Mononuclear cell (primary cell): ENCODE results near the gene PGM5. TPM values are rescaled to one million over a fixed set of nuclear protein-coding genes. Genes with fewer than 3 reads are reported as not detected.
A peak's percentile ranks its signal among the peaks of the same experiment; 100 is the strongest.

Experiments used
- H3K27me3 ChIP-seq: 2 replicates; pipeline ENCODE4 v1.6.0; 2011; ENCODE audit warnings: low read length, control low read depth; ENCODE audit not compliant: insufficient read depth
- H3K4me1 ChIP-seq: 2 replicates; pipeline ENCODE4 v1.5.1; 2011; ENCODE audit warnings: mild to moderate bottlenecking, low read length, control low read depth; ENCODE audit not compliant: insufficient read depth
- H3K4me3 ChIP-seq: 2 replicates; pipeline ENCODE4 v1.5.1; 2011; ENCODE audit warnings: mild to moderate bottlenecking, low read length, moderate library complexity
- H3K9me3 ChIP-seq: 2 replicates; pipeline ENCODE4 v1.5.1; 2011; ENCODE audit warnings: low read depth, mild to moderate bottlenecking, control low read depth, low read length
- total RNA-seq: library from RNA; depleted of rRNA; stranded (reverse); fragments of >200 nt; gene quantifications from one replicate; pipeline ENCODE4 v1.2.3, GENCODE V29; 2012

Gene PGM5
- total RNA-seq, 1 donor = 0.21 TPM

DNA sequence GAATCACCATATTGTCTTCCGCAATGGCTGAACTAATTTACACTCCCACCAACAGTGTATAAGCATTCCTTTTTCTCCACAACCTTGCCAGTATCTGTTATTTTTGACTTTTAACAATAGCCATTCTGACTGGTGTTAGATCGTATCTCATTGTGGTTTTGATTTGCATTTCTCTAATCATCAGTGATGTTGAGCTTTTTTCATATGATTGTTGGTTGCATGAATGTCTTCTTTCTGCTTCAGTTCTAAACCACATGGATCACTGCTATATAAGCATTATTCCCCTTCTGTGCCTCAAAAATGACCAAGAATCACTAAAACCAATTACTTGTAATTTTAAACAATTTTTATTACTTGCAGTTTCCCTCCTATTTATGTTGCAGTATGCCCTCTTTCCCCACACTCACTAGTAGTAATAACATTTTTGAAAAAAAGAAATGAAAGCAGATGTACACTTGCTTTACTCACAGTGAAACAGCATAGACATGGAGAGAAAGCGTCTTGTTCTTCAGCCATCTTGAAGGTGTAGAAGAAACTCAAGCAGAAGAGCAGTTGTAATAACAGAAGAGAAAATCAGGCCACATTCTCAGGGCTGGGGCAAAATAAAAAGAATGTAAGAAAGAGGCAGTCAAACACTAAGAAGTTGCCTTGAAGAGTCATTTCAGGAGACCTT is 188.8 kb downstream of the PGM5 start:
- H3K27me3 ChIP-seq = no peaks in the 10 kb centered on the region
- peaks cover 42% of the 10 kb centered on the region for H3K4me1 ChIP-seq
- H3K4me3 ChIP-seq = no peak overlapping the region
- H3K9me3 ChIP-seq = no peaks in the 10 kb centered on the region

DNA sequence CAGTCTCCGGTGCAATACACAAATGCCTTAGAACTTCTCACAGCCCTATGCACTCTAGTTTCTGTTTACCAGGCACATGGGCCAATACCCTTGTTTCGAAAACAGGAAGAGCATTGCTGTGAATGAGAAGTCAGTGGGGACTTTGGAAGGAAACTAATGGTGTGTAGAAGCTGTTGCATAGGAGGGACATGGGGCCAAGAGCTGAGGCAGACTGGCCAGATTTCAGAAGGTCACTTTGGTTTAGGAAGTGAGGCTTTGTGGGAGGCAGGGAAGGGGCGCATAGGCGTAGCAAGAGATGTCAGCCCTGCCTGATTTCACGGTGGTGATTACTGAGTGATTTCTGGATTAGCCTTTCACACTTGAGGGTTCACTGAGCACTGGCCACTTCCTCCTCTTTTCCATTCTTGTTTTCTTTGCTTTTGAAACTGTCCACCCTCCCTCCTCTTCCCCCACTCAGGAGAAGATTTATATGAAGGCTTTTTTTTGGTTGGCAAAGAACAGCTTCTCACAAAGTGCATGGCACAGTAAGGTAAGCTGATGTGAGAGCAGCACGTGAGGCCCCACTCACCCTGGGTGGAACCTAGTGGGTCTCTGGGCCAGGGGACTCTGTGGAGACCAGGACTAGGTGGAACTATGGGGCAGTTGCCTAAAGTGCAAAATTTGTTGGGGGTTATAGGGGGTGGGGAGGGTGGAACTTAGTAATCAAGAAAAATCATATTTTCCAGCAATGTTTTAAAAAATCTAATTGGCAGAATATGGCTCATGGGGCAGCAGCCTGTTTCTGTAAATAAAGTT is 190.4 kb downstream of the PGM5 start:
- Histone ChIP-seq H3K27me3 (no peaks in the 10 kb centered on the region), H3K4me1 (peaks cover 49% of the 10 kb centered on the region), H3K4me3 (peak overlapping the region; percentile 1)

DNA sequence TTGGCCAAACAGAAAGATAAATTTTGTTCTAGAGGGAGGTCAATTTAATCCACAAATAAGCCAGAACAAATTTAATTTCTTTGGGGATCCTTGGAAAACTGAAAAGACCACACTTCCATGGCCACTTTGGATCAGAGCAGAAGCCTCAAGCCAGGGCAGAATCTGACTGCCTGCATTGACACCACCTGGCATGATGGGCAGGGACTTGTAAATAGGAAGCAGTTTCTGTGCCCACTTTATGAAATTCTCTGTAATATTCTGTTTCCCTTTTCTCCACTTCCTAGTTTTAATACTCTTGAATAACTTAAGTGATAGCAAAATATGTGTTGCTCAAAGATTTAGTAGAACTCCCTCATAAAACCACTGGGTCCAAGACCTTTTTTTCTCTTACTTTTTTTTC is 191.0 kb downstream of the PGM5 start:
- peaks cover 52% of the 10 kb centered on the region for H3K4me1 ChIP-seq
- no peaks in the 10 kb centered on the region for H3K27me3 ChIP-seq
- no peak overlapping the region for H3K4me3 ChIP-seq
- no peaks in the 10 kb centered on the region for H3K9me3 ChIP-seq

More for the DNA sequence above, 190.4 kb downstream of the PGM5 start:
- H3K9me3 ChIP-seq = no peaks in the 10 kb centered on the region

DNA sequence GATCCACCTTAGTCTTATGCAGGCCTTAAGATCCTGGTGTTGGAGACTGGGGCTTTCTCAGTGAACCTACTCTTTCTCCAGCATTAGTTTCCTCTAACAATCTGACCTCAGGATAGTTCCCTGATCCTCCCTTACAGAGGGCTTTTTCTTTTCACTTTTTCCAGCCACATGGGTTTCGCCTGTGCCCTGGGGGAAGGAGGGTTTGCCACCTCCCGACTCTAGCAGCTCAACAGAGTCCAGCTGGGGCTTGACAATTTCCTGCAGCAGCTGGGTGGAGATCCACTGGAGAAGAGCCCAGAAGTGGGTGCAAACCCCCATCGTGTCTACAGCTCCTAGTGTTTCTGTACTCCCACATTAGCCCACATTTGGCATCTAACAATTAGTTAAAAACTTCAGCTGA is 191.8 kb downstream of the PGM5 start:
- Histone ChIP-seq H3K4me1 (peaks cover 52% of the 10 kb centered on the region), H3K9me3 (no peaks in the 10 kb centered on the region), H3K27me3 (no peaks in the 10 kb centered on the region), H3K4me3 (no peak overlapping the region)

DNA sequence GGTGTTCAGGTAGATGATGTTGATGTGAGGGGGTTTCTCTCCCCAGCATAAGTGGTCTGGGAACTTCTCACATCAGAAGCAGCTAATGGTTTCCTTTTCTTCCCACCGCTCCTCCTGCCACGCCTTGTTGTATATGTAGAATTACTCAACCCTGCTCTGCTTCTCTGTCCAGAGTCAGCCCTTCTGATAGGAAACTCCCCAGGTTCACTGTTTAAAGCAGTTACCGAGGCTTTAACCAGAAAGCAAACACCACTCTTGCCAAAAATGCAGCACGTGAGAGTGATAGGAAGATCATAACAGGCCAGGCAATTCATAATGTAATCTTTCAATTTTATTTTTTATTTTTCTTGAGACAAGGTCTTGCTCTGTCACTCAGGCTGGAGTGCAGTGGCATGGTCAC is 194.8 kb downstream of the PGM5 start:
- Histone ChIP-seq H3K4me1 (peaks cover 51% of the 10 kb centered on the region), H3K4me3 (no peak overlapping the region), H3K9me3 (no peaks in the 10 kb centered on the region), H3K27me3 (no peaks in the 10 kb centered on the region)

DNA sequence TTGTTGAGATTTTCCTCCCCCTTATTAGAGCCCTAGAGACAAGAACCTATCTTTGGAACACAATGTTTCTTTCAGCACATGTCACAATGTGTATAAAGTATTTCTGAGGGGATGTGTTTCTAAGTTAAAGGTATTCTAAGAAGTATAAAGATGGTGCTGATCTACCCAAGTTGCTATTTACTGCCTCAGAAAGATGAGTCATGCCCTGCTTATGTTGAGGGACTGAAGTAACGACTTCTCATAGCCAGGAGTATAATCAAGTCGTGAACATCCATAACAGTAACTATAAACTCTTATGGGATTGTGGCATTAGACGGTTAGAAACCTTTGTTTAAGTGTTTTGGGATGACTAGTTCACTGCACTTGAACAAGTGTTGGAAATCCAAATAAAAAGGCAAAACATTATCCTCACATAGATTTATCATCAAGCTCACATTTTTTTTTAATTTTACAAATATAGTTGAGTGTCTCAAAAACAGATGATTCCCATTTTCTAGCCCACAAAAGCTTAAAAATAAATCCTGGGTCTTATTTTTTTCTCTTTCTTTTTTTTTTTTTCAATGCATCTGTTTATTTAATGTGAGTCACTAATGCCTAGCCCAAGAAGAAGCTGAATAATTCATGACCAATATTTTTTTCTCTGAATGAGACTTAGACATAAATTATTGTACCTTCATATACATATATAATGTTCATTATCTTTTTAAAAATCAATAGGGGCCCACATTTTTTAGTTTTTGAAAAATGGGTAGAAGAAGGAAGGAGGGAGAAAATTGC is 196.5 kb downstream of the PGM5 start:
- Histone ChIP-seq H3K27me3 (no peaks in the 10 kb centered on the region), H3K9me3 (no peaks in the 10 kb centered on the region), H3K4me1 (peaks cover 48% of the 10 kb centered on the region), H3K4me3 (no peak overlapping the region)

DNA sequence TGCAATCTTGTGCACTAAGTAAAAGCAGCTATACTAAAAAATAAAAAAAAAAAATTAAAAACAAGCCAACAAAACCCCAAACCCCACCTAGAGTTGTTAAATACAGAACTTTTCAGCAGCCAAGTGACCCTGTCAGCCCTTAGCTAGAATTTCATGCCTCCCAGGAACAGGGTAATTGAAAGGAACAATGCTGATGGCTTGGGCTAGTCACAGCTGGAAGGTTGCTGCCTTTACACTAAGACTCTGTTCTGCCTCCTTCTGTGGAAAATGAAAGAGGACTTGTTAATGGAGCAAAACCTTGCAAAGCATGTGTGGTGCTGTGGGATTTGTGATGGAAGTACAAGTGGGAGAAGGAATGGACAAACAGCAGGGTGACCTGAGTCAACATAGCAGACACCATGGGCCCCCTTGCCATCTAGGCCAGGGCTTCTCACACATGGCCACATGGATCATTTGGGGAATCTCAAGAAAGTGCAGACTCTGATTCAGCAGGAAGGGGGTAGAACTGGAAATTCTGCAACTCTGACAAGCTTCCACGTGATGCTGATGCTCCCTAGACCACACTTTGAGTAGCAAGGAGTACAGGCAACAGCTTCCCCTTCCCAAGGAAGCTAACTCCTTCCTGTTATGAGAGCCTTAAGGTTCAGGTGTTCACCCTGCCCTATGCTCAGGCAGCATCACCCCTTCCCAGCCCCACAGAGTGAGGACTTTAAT is 199.2 kb downstream of the PGM5 start:
- no peak overlapping the region for H3K4me3 ChIP-seq
- no peaks in the 10 kb centered on the region for H3K9me3 ChIP-seq
- H3K27me3 ChIP-seq = no peaks in the 10 kb centered on the region
- H3K4me1 ChIP-seq = peaks cover 65% of the 10 kb centered on the region

DNA sequence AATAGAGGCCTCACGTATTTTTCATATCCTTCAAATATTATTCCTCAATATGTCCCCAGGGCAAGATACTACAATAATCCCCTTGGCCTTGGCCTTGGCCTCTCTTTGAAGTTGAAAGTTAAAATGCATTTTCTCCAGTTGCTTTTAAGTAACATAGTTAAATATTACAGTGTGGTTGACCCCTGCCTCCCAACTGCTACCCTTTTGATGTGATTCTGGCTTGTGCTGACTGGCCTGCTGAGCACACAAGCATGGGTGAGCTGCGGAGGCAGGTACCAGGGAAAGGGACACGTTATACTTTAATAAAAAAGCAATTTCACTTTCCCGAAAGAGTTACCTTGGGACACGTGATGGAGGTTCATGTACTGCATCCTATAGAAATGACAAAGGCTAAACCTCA is 202.1 kb downstream of the PGM5 start:
- no peaks in the 10 kb centered on the region for H3K9me3 ChIP-seq
- H3K4me1 ChIP-seq = peaks cover 78% of the 10 kb centered on the region
- no peaks in the 10 kb centered on the region for H3K27me3 ChIP-seq
- no peak overlapping the region for H3K4me3 ChIP-seq

DNA sequence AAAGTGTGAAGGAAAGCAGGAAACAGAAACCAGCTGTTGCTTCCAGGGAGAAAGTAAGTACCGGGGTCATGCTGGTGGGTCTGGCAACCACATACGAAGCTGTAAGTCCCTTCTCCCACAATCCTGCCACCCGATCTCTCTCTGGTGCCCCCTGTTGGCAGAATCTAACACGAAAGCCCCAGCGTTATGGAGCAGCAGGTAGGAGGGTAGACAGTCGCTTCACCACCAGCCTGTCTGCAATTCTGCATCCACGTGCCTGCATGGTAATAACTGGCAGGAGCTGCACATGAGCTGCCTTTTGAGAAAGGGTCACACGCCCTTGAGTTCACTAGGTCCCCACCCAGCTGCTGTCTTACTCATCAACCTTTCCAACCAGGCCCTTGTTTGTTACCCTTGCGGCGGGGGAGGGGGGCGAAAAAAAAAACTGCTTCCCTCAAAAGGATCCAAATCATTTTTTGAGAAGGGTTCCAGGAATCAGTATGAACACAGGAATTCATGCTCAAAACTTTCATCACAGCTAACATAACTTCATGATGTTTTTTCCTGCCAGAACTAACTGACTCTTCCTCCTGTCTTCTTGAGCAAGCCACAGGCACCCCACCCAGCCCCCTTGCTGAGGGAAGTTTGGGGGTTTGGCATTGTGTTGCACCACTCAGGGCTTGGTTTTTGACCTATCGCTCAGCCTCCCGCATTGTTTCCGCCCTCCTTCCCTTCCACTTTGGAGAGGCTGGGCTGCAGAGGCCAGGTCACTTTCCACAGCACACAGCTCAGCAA is 203.8 kb downstream of the PGM5 start:
- no peak overlapping the region for H3K4me3 ChIP-seq
- H3K4me1 ChIP-seq = peaks cover 95% of the 10 kb centered on the region

DNA sequence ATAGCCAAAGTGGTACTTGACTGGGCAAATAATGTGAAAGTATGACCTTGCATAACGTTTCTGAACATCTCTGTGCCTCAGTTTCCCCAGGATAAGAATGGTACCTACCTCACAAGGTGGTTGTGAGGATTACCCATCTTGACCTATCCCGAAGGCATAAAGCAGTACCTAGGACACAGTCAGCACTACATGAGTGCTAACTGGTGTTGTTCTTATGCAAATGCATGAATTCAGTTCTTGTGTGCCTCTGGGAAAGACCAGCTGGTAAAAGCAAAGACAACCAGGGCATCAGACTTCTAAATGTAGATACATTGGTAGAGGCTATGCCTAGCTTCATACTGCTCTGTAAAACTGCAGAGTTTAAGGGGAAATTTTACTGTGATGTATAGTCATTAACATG is 206.1 kb downstream of the PGM5 start:
- no peaks in the 10 kb centered on the region for H3K9me3 ChIP-seq
- H3K4me3 ChIP-seq = no peak overlapping the region
- no peaks in the 10 kb centered on the region for H3K27me3 ChIP-seq
- peaks cover 83% of the 10 kb centered on the region for H3K4me1 ChIP-seq

More for the DNA sequence above, 203.8 kb downstream of the PGM5 start:
- H3K27me3 ChIP-seq = no peaks in the 10 kb centered on the region
- H3K9me3 ChIP-seq = no peaks in the 10 kb centered on the region

DNA sequence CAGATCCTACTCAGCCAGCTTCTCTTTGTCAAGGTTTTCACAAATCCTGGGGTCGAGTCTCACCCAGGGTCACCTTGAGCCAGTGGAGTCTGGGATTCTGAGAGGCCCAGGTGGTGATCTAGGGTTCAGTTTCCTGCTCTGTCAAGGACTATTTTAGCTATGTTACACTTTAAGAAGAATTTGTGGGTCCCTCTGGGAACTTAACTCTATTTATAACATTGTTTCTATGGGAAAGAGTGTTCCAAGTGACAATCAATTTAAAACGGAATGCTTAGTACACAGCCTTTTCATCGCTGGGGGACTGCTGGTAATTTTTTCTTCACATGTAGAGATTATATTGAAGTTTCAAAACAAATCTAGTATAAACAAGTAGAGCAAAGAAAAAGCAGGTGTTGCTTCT is 211.2 kb downstream of the PGM5 start:
- peaks cover 7% of the 10 kb centered on the region for H3K9me3 ChIP-seq
- H3K27me3 ChIP-seq = no peaks in the 10 kb centered on the region
- H3K4me1 ChIP-seq = peaks cover 34% of the 10 kb centered on the region
- no peak overlapping the region for H3K4me3 ChIP-seq

DNA sequence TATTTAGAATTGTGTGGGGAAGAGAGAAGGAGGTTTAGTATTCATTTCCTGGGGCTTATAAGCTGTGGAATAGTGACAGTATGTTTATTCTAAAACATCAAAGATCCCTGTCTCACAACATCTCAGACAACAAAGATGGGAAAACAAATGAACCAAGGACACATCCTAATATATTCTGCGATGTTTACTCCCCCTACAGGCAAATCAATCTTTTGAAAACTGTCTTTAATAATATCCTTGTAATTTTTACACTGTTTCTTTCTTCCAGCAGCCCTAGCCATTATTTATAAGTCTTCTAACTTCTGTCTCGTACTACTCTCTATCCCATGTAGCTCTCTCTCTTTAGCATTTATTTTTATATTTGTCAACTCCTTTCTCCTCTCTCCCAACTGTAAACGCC is 217.7 kb downstream of the PGM5 start:
- Histone ChIP-seq H3K9me3 (peaks cover 7% of the 10 kb centered on the region), H3K4me3 (no peak overlapping the region), H3K4me1 (peaks cover 15% of the 10 kb centered on the region), H3K27me3 (no peaks in the 10 kb centered on the region)

DNA sequence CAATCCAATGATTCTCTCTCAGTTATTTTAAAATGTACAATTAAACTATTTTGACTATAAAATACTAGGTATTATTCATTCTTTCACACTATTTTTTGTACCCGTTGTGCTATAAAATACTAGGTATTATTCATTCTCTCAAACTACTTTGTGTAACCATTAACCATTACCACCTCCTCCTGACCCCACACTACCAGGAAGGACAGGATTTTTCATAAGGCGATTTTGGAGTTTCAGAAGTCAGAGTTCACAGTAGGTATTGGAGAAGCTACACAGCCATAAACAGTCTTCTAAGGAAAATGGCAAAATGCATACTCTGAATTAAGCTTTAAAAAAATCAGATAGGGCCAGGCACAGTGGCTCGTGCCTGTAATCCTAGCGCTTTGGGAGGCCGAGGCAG is 219.4 kb downstream of the PGM5 start:
- Histone ChIP-seq H3K27me3 (no peaks in the 10 kb centered on the region), H3K4me1 (peaks cover 15% of the 10 kb centered on the region), H3K9me3 (peaks cover 7% of the 10 kb centered on the region), H3K4me3 (no peak overlapping the region)
